Hepatocyte (in vitro differentiated cells): ENCODE results near the gene UBIAD1. TPM values are rescaled to one million over a fixed set of nuclear protein-coding genes. Genes with fewer than 3 reads are reported as not detected.

ENCODE experiments used
- DNase-seq: peaks from one replicate; pipeline ENCODE4 v3.0.0-alpha.2; 2016; ENCODE audit warnings: low spot score
- H2AFZ ChIP-seq: fragments of 200-600 bp; sonication (generic); 2 replicates; pipeline ENCODE4 v1.6.0; 2016; ENCODE audit warnings: antibody characterized with exemption, mild to moderate bottlenecking
- H3K27ac ChIP-seq: fragments of 200-600 bp; sonication (generic); 2 replicates; pipeline ENCODE4 v1.5.1; 2016; ENCODE audit warnings: mild to moderate bottlenecking
- H3K27me3 ChIP-seq: fragments of 200-600 bp; sonication (generic); 2 replicates; pipeline ENCODE4 v1.6.1; 2016
- H3K36me3 ChIP-seq: fragments of 200-600 bp; sonication (generic); replicated peaks from 2 replicates; pipeline ENCODE4 v1.5.1; 2016; ENCODE audit warnings: low read depth; ENCODE audit not compliant: insufficient read depth
- H3K4me1 ChIP-seq: fragments of 200-600 bp; sonication (generic); 2 replicates; pipeline ENCODE4 v1.5.1; 2016; ENCODE audit warnings: mild to moderate bottlenecking, moderate library complexity; ENCODE audit not compliant: insufficient read depth
- H3K4me2 ChIP-seq: fragments of 200-600 bp; sonication (generic); 2 replicates; pipeline ENCODE4 v1.6.0; 2016
- H3K4me3 ChIP-seq: fragments of 200-600 bp; sonication (generic); 2 replicates; pipeline ENCODE4 v1.5.1; 2016; ENCODE audit warnings: mild to moderate bottlenecking
- H3K79me2 ChIP-seq: fragments of 200-600 bp; sonication (generic); 2 replicates; pipeline ENCODE4 v1.6.0; 2017; ENCODE audit warnings: mild to moderate bottlenecking
- H3K9me2 ChIP-seq: fragments of 200-600 bp; sonication (generic); replicated peaks from 2 replicates; pipeline ENCODE4 v1.6.0; 2017; ENCODE audit warnings: mild to moderate bottlenecking; ENCODE audit not compliant: insufficient read depth
- H3K9me3 ChIP-seq: fragments of 200-600 bp; sonication (generic); 2 replicates; pipeline ENCODE4 v1.5.1; 2016; ENCODE audit warnings: low read depth, mild to moderate bottlenecking
- H4K20me1 ChIP-seq: fragments of 200-600 bp; sonication (generic); 2 replicates; pipeline ENCODE4 v1.6.0; 2016; ENCODE audit warnings: mild to moderate bottlenecking; ENCODE audit not compliant: insufficient read depth, poor library complexity, severe bottlenecking
- EZH2 ChIP-seq: fragments of 200-600 bp; sonication (generic); IDR thresholded peaks from 2 replicates; pipeline ENCODE4 v1.6.1; 2016; ENCODE audit warnings: antibody characterized with exemption, mild to moderate bottlenecking, borderline replicate concordance
- EZH2phosphoT487 ChIP-seq: fragments of 200-600 bp; sonication (generic); IDR thresholded peaks from one replicate; pipeline ENCODE4 v1.6.1; 2018; ENCODE audit warnings: antibody characterized with exemption, mild to moderate bottlenecking, low read depth, moderate library complexity; ENCODE audit not compliant: unreplicated experiment, severe bottlenecking
- WGBS: methylation state at CpG from one replicate; pipeline ENCODE4 v1.1.6; 2016; ENCODE audit warnings: low lambda C conversion rate; ENCODE audit errors: missing lambda C conversion rate; 5-methylcytosine and 5-hydroxymethylcytosine counted together
- polyA plus RNA-seq: library from polyadenylated mRNA; unstranded; fragments of >200 nt; fragmentation: Nextera tagmentation; extraction: Ambion mirVana; gene quantifications from 2 replicates; pipeline ENCODE4 v1.2.1, GENCODE V29; 2016
- total RNA-seq: library from RNA; depleted of rRNA; stranded (reverse); fragments of >200 nt; gene quantifications from 2 replicates; pipeline ENCODE4 v1.2.3, GENCODE V29; 2014
- TF ChIP-seq, protein P1 (sequence below): fragments of 200-600 bp; sonication (generic); IDR thresholded peaks from 2 replicates; pipeline ENCODE4 v1.5.1; 2016; ENCODE audit warnings: antibody characterized with exemption, mild to moderate bottlenecking; ENCODE audit not compliant: poor library complexity

UBIAD1 gene
- total and polyA plus RNA-seq, 2 experiments from 2014 or later: 9.1 to 18.3 TPM

DNA sequence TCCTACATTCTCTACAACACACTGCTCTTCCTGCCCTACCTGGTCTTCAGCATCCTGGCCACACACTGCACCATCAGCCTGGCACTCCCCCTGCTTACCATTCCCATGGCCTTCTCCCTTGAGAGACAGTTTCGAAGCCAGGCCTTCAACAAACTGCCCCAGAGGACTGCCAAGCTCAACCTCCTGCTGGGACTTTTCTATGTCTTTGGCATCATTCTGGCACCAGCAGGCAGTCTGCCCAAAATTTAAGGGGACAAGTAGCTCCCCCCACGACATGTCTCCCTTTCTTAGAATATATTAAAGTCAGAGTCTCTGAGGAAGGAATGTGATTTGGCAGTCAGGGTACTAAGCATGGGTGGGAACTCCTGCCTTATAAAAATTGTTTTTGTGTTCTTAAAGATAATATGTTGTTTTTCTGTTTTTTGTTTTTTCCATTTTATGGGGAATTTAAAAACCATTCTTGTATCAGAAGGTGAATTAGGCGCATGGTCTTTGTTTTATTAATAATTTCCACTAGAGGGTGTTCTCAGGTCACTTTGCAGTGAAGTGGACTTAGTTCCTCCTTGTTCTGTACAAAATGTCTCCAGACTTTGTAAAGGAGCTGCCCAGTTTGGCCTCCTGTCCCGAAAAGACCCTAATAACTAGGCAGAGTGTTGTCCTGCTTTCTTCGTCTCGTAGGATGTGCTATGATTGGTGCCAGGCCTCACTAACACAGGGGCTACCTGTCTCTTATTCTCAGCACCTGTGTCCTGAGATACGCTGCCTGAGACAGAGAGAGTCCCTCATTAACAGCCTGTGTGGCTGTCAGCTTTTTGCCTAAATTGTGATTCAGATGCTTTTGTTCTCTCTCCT is 13.1 kb downstream of the UBIAD1 start:
- Histone ChIP-seq H3K27me3 (no peaks in the 10 kb centered on the region), H3K36me3 (no peaks in the 10 kb centered on the region), H3K9me3 (no peaks in the 10 kb centered on the region), H3K9me2 (no peaks in the 10 kb centered on the region), H3K4me2 (no peak overlapping the region), H3K4me1 (no peaks in the 10 kb centered on the region), H3K79me2 (no peaks in the 10 kb centered on the region), H4K20me1 (no peaks in the 10 kb centered on the region), H3K27ac (no peak overlapping the region), H3K4me3 (no peak overlapping the region), H2AFZ (no peak overlapping the region)
- WGBS: 87% methylated on average over 7 of the region's 7 CpGs
- no peak for DNase-seq
- TF ChIP-seq, protein P1, sequence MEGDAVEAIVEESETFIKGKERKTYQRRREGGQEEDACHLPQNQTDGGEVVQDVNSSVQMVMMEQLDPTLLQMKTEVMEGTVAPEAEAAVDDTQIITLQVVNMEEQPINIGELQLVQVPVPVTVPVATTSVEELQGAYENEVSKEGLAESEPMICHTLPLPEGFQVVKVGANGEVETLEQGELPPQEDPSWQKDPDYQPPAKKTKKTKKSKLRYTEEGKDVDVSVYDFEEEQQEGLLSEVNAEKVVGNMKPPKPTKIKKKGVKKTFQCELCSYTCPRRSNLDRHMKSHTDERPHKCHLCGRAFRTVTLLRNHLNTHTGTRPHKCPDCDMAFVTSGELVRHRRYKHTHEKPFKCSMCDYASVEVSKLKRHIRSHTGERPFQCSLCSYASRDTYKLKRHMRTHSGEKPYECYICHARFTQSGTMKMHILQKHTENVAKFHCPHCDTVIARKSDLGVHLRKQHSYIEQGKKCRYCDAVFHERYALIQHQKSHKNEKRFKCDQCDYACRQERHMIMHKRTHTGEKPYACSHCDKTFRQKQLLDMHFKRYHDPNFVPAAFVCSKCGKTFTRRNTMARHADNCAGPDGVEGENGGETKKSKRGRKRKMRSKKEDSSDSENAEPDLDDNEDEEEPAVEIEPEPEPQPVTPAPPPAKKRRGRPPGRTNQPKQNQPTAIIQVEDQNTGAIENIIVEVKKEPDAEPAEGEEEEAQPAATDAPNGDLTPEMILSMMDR: peak; percentile 46
- no peak for TF ChIP-seq EZH2

DNA sequence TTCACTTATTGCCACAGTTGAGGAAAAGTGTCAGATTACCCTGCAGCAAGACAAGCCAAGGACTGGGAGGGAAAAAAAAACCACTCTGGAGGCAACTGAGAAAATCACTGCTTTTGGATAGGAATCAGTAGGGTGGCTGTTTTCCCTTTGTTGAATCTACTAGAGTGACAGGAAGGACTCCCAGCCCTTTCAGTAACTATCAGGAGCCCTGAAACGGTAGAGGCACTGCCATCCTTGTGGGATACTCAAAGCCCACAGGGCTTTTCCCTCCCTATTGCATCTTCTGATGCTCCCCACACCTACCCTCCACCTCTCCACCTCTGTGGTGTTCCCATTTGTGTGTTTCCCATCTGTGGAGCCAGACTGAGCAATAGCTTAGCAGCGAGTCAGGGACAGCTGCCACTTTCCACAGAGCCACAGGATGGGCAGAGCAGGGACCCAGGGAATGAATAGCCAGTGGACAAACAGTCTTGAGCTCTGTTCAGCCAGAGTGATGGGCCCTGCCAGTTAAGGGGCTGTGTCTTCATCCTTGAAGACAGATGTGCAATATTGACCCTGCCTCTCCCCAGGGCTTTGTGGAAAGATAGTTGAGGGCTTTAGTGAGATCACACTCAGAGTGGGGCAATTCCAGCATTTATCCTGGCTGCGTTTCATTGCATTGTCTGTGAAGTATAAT is 13.9 kb downstream of the UBIAD1 start:
- no peaks in the 10 kb centered on the region for H3K79me2 ChIP-seq
- WGBS: 83% methylated on average over 3 of the region's 3 CpGs
- no peaks in the 10 kb centered on the region for H3K9me2 ChIP-seq
- no peaks in the 10 kb centered on the region for H3K9me3 ChIP-seq
- no peaks in the 10 kb centered on the region for H3K36me3 ChIP-seq
- no peak overlapping the region for H2AFZ ChIP-seq
- no peaks in the 10 kb centered on the region for H3K4me1 ChIP-seq
- TF ChIP-seq EZH2 (no peak), EZH2phosphoT487 (no peak)
- TF ChIP-seq, protein P1: no peak
- no peak overlapping the region for H3K4me2 ChIP-seq
- no peaks in the 10 kb centered on the region for H4K20me1 ChIP-seq
- H3K27ac ChIP-seq: no peak overlapping the region
- no peak overlapping the region for H3K4me3 ChIP-seq
- H3K27me3 ChIP-seq: no peaks in the 10 kb centered on the region
- no peak for DNase-seq

DNA sequence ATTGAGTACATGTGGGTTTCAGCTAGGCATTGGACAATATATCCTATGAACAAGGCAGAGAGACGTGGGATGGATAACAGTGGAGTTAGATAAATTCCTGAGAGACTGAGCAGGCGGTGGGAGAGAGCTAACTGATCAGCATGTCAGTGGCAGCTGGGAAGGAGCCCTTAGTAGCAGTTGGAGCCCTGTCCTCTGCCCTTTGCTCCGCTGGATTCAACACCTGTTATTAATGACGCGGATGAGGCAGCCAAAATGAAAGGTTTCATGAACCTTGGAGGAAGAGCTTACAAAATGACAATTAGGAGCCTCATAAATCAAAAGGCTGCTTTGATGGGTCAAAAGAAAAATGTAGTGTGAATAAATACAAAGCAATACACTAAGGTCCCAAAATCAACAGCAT is 16.1 kb downstream of the UBIAD1 start:
- no peaks in the 10 kb centered on the region for H3K36me3 ChIP-seq

More for the DNA sequence above, 16.1 kb downstream of the UBIAD1 start:
- no peaks in the 10 kb centered on the region for H4K20me1 ChIP-seq
- no peak for DNase-seq
- no peaks in the 10 kb centered on the region for H3K27me3 ChIP-seq
- H3K4me1 ChIP-seq: no peaks in the 10 kb centered on the region
- no peak overlapping the region for H3K4me3 ChIP-seq
- H3K9me3 ChIP-seq: no peaks in the 10 kb centered on the region
- no peak overlapping the region for H3K4me2 ChIP-seq
- no peak overlapping the region for H2AFZ ChIP-seq
- no peaks in the 10 kb centered on the region for H3K79me2 ChIP-seq
- H3K27ac ChIP-seq: no peak overlapping the region
- TF ChIP-seq EZH2phosphoT487 (no peak), EZH2 (no peak)
- TF ChIP-seq, protein P1: no peak
- WGBS: 82% methylated on average over 5 of the region's 5 CpGs
- H3K9me2 ChIP-seq: no peaks in the 10 kb centered on the region
